NCI-H2107 treated with DMSO at 0.1 percent for 48 hours (cell line): ENCODE measurements around the gene AHNAK2.
"Not testable (repeated sequence)": the region's sequence is repeated elsewhere in the genome, so short reads cannot be mapped to it uniquely, and the experiment has no call there.

Experiments
- DNase-seq: peaks from one replicate; lab custom pipeline; 2025; ENCODE audit not compliant: unreplicated experiment; lab: John Stamatoyannopoulos, UW

AHNAK2 gene

GRCh38 chr14:104900639-104901512, 77.3 kb downstream of the AHNAK2 start:
- DNase-seq = no peak

DNA sequence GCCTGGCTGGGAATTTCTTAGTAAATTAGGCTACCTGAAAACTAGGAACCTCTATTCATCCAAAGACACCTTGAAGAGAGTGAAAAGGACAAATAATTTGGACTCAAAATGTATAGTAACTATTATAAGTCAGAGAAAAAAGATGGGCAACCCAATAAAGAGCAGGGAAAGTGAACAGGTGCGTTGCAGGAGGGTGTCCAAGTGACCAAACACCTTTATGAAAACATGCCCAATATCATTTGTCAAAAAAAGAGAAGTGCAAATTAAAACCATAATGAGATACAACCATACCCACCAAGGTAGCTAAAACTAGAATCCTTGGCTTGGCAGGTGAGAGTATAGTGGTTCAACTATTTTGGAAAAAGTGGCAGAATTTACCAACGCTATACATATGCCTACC, 78.4 kb downstream of the AHNAK2 start:
- DNase-seq = no peak

DNA sequence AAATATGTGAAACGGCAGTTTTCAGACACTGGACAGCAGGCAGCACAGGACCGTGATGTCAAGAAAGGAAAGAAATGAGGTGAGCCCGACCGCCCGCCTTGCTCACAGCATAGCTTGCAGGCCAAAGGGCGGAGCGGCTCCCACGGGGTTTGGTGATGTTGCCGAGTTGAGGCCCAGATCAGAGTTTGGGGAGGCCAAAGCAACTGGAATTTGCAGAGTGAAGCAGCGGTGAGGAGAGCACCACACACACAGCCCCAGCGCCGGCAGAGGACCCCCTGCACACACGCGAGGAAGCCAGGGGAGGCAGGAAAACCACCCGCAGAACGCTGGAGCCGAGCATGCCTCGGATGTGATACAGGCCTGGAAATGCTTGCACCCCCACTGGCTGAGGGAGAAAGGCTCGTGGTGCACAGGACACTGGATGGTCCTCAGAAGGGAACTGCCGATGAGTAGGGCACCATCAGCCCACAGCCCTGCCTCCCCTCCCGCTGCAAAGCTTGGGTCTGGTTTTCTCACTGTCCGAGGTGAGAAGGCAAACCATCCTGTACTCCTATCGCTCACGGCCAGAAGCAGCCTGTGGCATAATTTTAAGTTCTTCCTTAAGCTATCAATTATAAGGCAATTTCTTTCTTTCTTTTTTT, 79.2 kb downstream of the AHNAK2 start:
- DNase-seq = no peak

DNA sequence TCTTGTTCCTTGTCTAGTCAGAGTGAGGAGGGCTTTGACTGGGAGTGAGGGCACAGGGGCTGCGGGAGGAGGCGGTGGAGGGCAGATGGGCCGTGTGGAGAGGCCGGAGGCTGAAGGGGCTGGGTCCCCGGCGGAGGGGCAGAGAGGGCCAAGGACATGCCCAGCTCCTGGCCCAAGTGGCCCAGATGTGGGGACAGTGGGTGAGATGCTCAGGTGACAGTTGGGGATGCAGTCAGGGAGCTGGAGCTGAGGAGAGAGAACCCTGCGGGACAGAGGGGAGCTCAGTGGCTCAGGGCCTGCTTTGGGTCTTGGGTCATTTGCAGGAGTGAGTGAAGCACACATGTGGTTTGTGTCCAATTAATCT, 80.0 kb downstream of the AHNAK2 start:
- no peak for DNase-seq

DNA sequence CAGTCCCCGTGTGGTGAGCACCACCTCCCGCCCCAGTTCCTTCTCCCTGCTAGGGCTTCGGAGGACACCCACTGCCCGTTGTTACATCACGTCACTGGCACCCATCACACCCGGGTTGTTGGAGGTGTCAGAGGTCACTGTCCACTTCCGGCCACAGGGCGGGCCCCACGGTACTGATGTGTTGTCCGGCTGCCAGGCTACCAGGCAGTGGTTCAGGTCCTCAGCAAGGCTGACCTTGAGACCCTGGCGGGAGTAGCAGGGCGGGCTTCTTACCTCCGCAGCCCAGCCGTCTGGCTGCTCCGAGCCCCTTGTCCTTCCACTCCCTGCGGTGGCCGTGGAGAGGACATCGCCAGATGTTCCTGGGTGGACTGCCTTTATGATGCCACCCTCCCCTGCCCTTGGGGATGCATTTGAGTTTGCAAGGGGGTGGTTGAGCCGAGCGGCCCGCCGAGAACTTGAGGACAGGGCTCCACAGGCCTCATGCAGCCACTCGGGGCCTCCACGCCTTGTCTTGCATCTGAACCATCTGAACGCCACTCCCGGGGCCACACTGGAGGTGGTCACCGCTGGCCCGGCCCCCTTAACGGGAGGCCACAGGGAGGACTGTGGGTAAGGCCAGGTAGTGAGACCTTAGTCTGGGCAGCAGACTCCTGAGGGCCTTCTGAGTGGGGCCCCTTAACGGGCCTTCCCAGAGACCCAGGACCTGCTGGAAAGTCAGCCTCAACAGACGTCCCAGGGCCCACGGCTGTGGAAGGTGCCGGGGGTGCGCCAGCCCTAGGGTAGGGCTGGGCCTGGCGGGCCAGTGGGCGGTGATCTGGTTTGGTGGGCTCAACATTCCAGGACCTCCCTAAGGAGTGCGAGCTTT, 80.6 kb downstream of the AHNAK2 start:
- no peak for DNase-seq

- peak; percentile 88 for DNase-seq
These were observed 82.2 kb downstream of the AHNAK2 start for GRCh38 chr14:104895786-104896661.

DNA sequence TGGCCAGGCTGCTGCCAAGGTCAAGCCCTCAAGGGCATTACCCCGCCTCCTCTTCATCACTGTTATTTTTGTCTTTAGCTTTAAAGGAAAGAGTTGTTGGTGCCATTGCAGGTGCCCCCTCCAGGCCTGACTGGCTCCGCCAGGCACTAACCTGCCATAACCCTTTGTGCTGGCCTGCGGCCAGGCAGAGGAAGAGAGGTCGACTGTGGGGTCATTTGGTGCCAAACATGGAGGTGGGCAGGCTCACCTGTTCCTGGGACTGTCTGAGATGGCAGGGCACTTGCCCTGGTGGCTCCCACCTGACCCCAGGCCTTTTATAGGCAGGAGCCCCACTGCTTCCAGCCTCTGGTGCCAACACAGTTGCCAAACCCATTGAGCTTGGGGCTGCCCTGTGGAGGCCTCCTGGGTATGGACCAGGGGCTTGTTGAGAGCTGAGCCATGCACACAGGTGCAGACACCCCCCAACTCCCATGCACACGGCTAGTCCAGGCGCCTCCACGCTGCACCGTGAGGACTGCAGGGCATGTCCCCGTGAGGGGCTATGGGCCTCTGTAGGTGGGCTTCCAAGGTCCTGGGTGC, 82.9 kb downstream of the AHNAK2 start:
- no peak for DNase-seq

DNA sequence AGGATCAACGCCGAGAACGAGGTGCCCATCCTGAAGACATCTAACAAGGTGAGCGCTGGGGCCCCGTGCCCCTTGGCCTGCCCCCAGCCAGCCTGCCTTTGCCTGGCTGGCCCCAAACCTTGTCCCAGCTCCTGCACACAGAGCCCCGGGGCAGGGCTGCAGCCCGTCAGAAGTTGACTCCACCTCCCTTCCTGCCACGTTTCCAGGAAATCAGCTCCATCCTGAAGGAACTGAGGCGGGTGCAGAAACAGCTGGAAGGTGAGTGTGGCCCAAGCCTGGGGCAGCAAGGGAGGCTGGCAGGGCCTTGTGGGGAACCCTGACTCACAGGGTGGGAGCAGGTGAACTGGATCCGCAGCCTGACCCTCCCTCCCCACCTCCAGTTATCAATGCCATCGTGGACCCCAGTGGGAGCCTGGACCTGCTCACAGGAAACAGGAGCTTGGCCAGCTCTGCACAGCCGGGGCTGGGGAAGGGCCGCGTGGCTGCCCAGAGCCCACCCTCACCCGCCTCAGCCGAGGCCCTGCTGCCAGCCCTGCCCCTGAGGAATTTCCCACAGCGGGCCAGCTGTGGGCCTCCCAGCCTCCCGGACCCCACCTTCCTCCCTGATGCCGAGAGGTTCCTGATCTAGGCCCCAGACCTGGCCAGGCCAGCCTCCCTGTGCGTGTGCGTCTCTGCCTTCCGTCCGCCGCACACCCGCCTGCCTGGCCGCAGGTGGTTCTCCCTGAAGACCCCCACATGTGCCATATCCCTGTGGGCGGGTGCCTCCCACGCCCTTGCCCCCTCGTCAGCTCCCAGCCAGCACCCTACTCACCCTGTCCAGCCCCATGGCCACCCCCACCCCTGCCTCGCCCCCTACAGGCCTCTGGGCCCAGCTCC, 83.6 kb downstream of the AHNAK2 start:
- no peak for DNase-seq

DNA sequence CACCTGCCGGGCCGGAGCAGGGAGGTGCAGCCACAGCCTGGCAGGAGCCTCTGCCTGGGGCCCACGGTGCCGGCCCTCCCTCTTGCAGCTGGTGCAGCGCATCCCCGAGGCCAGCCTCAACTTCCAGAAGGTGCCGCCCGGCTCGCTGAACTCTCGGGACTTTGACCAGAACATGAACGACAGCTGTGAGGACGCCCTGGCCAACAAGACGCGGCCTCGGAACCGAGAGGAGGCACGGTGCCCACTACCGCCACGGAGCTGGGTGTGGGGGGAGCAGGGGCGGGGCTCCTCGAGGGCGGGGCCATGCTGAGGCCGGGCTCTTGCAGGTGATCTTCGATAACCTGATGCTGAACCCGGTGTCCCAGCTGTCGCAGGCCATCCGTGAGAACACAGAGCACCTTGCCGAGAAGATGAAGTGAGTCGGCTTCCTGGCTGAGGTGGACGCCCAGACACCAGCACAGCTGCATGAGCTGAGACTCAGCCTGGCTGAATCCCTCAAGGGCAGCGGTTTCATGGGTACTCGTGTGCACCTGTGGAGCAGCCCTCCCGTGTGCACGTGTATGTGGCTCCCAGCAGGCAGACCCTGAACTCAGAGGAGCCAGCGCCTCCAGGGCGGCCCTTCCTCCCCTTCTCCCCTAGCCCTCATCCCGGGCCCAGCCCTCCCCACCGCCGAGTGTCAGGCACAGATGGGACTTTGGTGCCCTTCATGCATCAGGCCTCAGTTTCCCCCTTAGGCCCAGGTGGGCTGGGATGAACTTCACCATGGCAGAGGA, 84.6 kb downstream of the AHNAK2 start:
- no peak for DNase-seq

- no peak for DNase-seq
These were observed 85.4 kb downstream of the AHNAK2 start for GRCh38 chr14:104892531-104893434.

DNA sequence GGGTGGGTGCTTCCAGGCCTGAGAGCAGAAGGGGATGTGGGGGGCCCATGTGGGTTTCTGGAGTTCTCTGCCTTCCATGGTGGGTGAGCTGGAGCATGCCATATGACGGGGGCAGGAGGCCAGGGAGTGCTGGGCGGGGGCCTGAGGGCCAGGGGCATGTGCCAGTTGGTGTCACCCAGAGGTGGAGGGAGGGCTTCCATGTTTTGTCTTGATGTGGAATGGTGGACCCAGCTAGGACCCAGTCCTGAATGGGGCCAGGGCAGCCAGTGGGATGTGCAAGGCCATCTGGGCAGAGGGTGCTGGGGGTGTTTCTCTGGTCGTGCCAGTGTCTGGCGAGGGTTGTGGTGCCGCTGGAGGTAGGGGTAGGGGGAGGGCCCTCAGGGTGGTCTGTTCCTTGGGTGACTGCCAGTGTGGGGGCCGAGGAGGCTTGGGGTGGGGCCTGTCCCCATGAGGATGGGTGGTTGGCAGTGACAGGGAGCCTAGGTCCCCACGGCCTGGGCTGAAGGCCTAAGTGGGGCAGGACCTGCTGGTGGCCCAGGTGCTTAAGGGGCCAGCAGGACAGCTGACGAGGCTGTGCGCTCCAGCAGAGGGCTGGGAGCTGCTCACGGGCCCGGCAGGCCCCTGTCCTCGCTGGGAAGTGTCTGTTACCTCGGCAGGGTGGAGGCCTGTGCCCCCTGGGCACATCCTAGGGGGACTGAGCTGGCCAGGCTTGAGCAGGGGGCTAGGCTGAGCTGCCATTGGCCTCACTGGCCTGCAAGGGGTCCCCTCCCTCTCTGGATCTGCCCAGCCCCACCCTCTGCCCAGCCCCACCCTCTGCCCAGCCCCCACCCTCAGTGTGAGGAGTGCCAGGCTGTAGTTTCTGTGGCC, 86.3 kb downstream of the AHNAK2 start:
- DNase-seq = no peak

DNA sequence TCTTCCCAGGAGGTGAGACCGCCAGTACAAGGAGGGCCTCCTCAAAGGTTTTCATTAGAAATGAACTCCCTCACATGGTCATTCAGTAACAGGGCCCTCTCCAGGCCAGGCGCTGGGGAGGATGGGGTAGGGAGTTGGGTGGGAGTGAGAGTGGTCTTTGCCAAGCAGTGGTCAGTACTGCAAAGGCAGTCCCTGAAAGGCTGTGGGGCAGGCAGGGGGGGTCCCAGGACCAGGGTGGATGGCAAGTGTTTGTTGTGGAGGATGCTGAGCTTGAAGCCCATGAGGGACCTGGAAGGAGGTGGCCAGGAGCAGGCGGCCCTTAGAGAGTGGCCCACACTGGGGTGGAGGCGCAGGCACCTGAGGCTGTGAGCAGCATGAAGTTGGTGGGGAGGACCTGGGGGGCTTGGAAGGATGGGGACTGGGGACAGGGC, 87.0 kb downstream of the AHNAK2 start:
- DNase-seq = no peak

GRCh38 chr14:104890292-104890691, 87.9 kb downstream of the AHNAK2 start:
- DNase-seq = not testable (repeated sequence)

- peak; percentile 23 for DNase-seq
These were observed 88.8 kb downstream of the AHNAK2 start for GRCh38 chr14:104889375-104889757.

GRCh38 chr14:104888489-104889374, 89.4 kb downstream of the AHNAK2 start:
- DNase-seq = no peak
